Gastrocnemius medialis (tissue), 4 donors: Measurements from ENCODE around the gene WDFY4.

ENCODE experiments used
- POLR2A ChIP-seq, 2 donors: fragments of 450-650 bp; IDR thresholded peaks; one replicate each; pipeline ENCODE4 v1.6.1; 2017; ENCODE audit warnings: antibody characterized with exemption in 2 of 2, mild to moderate bottlenecking in 2 of 2, moderate library complexity in 2 of 2
- TF ChIP-seq, protein P1 (sequence below), 5 experiments: fragments of 450-650 bp in 3 of 5; fragments of 200-600 bp in 2 of 5; sonication (generic) in 2 of 5; IDR thresholded peaks in 4 of 5; conservative IDR thresholded peaks in 1 of 5; 1 replicate in 4 of 5; 2 replicates in 1 of 5; pipeline ENCODE4 v1.5.1; 2016 to 2019; ENCODE audit warnings: antibody characterized with exemption in 5 of 5, mild to moderate bottlenecking in 3 of 5, moderate library complexity in 3 of 5

DNA sequence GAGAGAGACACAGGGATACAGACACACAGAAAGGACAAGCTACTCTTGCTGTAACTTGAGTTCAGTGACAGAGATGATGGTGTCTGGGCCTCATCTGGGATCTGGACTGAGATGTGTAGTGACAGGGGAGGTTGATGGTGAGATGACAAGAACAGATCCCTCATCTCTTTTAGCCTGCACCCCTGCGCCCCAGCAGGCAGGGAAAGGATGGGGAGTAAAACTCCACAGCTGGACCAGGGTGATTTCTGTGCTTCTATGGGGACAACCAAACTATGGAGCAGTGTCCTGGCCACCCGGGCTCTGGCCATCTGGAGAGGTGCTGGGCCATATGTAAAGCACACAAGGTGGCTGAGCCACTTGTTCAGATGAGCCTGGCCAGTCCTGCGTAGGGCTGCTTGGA, 259.5 kb downstream of the WDFY4 start:
- TF ChIP-seq, protein P1, sequence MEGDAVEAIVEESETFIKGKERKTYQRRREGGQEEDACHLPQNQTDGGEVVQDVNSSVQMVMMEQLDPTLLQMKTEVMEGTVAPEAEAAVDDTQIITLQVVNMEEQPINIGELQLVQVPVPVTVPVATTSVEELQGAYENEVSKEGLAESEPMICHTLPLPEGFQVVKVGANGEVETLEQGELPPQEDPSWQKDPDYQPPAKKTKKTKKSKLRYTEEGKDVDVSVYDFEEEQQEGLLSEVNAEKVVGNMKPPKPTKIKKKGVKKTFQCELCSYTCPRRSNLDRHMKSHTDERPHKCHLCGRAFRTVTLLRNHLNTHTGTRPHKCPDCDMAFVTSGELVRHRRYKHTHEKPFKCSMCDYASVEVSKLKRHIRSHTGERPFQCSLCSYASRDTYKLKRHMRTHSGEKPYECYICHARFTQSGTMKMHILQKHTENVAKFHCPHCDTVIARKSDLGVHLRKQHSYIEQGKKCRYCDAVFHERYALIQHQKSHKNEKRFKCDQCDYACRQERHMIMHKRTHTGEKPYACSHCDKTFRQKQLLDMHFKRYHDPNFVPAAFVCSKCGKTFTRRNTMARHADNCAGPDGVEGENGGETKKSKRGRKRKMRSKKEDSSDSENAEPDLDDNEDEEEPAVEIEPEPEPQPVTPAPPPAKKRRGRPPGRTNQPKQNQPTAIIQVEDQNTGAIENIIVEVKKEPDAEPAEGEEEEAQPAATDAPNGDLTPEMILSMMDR (IDR thresholded peaks at IDR 0.05 in 4 of 5, conservative IDR thresholded peaks at IDR 0.05 in 1 of 5): no peak
- TF ChIP-seq POLR2A (IDR thresholded peaks at IDR 0.05): no peak
